ENCODE data around the gene RAB3GAP2.

- TF ChIP-seq CTCF (IDR thresholded peaks at IDR 0.05) (no peak), POLR2A (IDR thresholded peaks at IDR 0.05) (no peak)
These were observed 34.1 kb upstream of the RAB3GAP2 start for GRCh38 chr1:220306339-220306738.

Data from gastroesophageal sphincter (tissue), 3 donors.